ENCODE results near the gene IFIT5.
"Not testable (repeated sequence)": the region's sequence is repeated elsewhere in the genome, so short reads cannot be mapped to it uniquely, and the experiment has no call there.

Gene IFIT5

GRCh38 chr10:89440226-89441009 lies 26.1 kb downstream of the IFIT5 start:
- DNase-seq, result no peak

DNA sequence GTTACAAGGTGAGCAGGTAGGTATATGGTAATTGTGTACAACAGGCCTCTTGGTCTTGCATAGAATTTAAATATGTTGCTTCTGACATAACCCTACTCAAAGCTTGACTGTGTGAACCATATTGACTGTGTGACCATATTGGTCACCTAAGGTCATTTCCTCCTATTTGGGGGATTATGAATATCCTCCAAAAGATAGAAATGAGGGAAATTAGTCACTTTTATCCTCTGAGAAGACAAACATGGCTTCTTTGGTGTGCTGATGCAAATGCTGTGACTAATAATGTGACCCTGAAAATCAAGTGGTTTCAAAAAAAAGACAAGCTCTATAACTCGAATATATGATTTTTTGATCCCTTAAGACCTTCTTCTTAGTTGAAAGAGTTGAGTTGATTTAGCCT lies 27.9 kb downstream of the IFIT5 start:
- DNase-seq, result no peak

- not testable (repeated sequence) for DNase-seq
Measured at GRCh38 chr10:89444819-89445218, 30.5 kb downstream of the IFIT5 start.

GRCh38 chr10:89450901-89451300 lies 36.5 kb downstream of the IFIT5 start:
- no peak for DNase-seq

DNA sequence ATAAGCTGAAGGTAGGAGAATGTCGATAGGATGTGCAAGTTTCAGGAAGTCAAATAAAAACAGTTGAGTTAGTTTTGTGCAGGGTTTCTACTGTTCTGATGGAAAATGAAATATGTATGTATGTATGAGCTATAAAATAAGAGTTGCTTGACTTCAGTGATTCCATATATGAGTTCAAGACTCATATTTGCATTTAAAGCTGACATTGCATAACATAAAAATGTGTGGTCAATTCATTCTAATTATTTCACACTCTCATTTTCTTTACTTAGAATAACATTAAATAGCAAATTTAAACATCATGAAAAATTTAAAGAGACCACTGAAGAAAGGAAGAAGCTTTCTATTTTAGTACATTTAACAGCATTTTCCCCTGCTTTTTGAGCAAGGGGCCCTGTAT lies 37.8 kb downstream of the IFIT5 start:
- no peak for DNase-seq

GRCh38 chr10:89454561-89455347 lies 40.4 kb downstream of the IFIT5 start:
- no peak for DNase-seq

- no peak for DNase-seq
Measured at GRCh38 chr10:89458291-89458690, 43.9 kb downstream of the IFIT5 start.

GRCh38 chr10:89458784-89459183 lies 44.4 kb downstream of the IFIT5 start:
- DNase-seq, result no peak

GRCh38 chr10:89463846-89464537 lies 49.6 kb downstream of the IFIT5 start:
- no peak for DNase-seq

GRCh38 chr10:89465196-89465595 lies 50.8 kb downstream of the IFIT5 start:
- no peak for DNase-seq

DNA sequence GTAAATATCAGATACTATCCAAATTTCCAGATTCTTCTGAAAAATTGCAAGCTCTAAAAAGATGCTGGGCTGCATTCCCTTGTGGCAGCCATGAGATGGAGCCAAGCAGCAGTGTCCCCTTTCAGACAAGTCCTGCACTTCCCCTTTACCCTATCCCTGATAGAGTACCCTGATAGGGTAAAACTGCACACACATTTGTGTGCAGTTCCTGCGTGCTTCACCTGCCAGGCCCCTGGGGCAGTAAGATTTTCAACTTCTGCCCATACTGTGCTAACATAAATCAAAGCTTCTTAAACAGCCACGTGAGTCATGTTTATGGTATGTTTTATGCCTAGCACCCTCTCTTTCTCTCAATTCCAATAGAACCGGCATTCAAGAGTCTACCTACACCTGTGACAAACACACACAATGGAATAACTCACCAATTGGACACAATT lies 52.2 kb downstream of the IFIT5 start:
- DNase-seq, result no peak

GRCh38 chr10:89468191-89468965 lies 54.0 kb downstream of the IFIT5 start:
- DNase-seq, result no peak

GRCh38 chr10:89469517-89469916 lies 55.1 kb downstream of the IFIT5 start:
- no peak for DNase-seq
